Camera-type eye (tissue), 1 donor: ENCODE data around the gene ZNF548. TPM values are rescaled to one million over a fixed set of nuclear protein-coding genes. Genes with fewer than 3 reads are reported as not detected.

Experiments
- total RNA-seq: library from RNA; depleted of rRNA; stranded (reverse); fragments of >200 nt; gene quantifications from one replicate; pipeline ENCODE4 v1.2.3, GENCODE V29; 2014

Gene ZNF548
- 62.6 TPM for total RNA-seq

DNA sequence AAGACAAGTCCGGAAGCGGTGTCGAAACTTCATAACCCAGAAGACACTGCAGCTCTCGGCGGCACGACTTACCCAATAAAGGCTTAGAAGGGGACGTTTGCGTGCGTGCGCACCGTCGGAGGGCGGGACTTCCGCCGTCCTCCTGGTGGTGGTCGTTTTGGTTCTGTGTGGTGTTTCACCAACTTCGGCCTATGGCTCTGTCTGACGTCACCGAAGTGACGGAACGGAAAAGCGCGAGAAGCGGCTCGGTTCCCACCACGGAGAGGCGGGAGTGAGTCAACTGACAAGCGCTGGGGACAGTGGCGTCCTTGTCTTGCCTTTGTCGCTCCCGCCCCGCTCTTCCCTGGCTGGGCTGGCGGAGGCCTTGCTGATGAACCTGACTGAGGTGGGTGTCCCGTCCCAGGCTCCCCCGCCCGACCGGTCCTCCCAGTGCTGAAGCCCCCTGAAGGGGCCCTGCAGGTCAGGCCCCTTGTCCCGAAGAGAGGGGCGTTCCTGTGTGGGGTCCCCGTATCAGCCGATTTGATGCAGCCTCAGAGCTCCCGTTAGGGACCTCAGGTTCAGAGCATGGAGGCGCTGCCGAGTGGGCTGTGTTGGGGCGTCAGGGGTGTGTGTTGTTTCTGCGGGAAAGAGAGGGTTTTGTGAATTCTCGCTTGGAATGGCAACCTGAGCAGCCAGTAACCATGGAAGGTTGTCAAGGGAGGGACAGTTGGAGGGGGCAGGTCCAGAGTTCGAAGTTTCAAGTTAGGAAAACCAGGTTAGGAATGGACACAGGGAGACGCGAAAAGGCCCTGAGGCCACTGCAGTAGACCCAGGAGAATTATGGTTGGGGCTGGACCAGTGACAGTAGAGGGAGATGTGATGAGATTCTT, at the start of gene ZNF548:
ZNF548 (plus strand) TSS at position 125 of the 869 bp plus-strand sequence; CDS start at position 371, 246 bp downstream.

DNA sequence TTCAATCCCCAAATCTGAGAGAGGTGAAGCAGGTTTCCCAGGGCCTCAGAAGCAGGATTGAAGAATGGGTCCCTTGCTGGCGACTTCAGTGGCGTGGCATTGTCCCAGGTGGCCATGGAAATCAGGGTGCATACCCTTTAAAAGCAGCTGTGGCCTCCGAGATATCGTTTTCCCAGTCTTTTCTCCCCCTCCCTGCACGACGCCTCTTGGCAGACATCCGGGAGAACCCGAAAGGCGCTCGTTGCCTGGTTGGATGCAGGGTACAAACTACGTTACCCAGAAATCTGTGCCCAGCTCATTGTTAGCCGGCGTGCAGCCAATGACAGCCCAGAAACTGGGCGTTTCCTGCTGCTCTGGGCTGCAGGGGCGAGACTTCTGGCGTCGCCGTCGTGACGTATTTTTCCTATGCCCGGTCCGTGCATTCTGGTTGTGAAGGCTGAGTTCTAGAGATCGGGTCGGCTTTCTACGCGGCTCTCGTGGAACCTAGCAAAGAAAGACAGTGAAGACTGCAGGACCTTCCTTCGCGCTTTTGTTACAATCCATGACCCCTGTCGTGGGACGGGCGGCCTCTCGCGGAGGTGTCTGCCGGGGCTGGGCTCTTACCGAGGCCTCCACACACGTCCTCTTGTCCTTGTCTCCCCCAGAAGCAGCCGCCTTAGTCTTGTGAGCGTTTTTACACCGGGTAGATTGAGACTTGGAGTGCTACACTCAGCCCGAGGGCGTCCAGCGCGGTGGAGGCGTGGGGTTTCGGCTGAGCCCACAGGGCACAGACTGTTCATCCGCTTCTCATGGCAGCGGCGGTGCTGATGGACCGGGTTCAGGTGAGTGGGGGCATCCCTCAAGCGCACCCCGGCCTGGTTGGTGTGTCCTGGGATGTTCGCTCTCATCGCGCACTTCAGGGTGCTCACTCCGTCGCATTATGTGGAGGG, 38.5 kb upstream of the ZNF548 start, which contains the start of gene ZNF304:
ZNF304 (plus strand) TSS at position 395 of the 929 bp plus-strand sequence; CDS start at position 789, 394 bp downstream.

DNA sequence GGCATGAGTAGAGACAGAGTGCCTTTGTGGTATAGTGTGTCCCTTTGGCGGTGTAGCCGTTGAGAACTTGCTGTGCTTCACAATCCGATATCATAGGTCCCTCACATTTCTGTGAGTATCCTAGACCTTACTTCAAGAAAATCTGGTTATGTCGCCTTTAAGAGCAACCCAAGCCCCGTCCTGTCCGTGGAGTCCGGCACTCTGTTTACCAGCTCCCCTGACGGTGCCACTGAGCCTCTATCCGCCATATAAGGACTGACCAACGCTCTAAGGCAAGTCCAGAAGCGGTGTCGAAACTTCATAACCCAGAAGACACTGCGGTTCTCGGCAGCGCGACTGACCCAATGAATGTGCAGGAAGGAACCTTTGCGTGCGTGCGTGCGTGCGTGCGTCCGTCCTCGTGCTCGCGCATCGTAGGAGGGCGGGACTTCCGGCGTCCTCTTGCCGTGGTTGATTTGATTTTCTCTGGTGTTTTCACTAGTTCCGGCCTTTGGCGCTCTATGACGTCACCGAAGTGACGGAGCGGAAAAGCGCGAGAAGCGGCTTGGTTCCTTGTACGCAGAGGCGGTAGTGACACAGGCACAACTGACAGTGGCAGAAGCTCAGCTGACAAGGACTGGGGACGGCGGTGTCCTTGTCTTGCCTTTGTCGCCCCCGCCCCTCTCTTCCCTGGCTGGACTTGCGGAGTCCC, 26.5 kb upstream of the ZNF548 start, which contains the start of the genes TRAPPC2B and ZNF547:
TRAPPC2B (plus strand) TSS at position 555 of the 691 bp plus-strand sequence. CDS start 1,283 bp downstream, outside the sequence.
ZNF547 (plus strand) TSS at position 555 of the 691 bp plus-strand sequence. CDS start 5,005 bp downstream, outside the sequence.

DNA sequence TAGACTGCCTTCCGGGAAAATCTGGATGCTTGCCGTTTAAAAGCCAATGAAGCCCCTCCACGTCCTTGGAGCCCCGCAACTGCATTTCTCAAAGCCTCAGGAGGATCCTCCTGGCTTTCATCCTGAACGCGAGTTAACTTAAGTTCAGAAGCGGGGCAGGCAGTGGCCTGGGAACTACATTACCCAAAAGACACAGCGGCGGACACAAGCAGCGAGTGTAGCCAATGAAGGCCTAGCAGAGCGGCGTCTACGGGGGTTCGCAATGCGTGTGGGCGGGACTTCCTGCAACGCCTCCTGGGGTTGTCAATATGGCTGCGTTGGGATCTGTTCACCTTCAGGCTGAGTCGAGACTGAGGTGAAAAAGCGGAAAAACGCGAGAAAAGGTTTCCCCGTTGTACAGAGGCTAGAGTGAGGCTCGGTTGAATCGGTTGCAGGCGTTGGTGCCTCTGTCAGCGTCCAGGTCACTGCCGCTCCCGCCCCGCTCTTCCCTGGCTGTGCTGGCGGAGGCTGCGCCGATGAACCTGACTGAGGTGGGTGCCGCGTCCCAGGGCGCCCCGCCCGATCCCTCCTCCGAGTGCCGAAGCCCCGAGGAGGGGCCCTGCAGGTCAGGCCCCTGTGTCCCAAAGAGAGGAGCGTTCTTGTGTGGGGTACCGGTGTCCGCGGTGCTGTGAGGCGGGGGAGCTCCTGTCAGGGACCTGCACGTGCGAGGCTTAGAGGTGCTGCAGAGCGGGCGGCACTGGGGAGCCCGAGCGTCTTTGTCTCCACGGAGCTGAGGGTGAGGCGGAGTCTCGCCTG, 21.4 kb downstream of the ZNF548 start, which contains the start of gene ZNF17:
ZNF17 (plus strand) TSS at position 285 of the 795 bp plus-strand sequence. CDS start 2,455 bp downstream, outside the sequence.

DNA sequence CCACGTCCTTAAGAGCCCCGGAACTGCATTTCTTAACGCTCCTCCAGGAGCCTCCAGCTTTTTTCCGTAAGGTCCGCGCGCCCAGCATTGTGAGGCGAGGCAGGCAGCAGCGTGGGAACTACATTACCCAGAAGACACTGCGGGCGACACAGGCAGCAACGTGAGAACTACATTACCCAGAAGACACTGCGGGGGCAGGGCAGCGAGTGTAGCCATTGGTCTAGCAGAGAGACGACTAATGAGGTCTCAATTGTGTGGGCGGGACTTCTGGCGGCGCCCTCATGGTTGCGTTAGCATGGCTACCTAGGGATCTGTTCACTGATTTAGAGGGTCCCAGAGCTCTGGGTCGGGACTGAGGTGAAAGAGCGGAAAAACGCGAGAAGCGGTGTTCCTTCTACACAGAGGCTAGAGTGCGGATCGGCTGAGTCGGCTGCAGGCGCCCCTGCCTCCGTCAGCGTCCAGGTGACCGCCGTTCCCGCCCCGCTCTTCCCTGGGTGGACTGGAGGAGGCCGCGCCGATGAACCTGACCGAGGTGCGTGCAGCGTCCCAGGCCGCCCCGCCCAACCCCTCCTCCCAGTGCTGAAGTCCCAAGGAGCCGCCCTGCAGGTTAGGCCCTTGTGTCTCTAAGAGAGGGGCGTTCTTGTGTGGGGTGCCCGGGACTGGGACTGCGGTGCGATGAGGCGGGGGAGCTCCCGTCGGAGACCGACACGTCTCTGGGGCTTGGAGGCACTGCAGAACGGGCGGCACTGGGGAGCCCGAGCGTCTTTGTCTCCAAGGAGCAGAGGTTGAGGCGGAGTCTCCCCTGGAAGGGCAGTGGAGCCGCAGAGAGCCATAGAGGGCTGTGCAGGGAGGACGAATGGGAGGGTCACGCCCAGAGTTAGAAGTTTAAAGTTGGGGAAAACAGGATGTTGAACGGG, 45.7 kb downstream of the ZNF548 start, which contains the start of gene ZNF749:
ZNF749 (plus strand) TSS at position 264 of the 917 bp plus-strand sequence; CDS start at position 518, 254 bp downstream.

Other genes starting within 250 kb of the ZNF548 start
- not detected for gene ZIM3, start 244.7 kb upstream of the ZNF548 start, total RNA-seq
- not detected for gene DUXA, start 222.4 kb upstream of the ZNF548 start, total RNA-seq
- 90.5 TPM for gene ZNF264, start 198.4 kb upstream of the ZNF548 start, total RNA-seq
- gene AURKC, start 158.8 kb upstream of the ZNF548 start, total RNA-seq = 1.2 TPM
- 43.4 TPM for gene ZNF805, start 149.2 kb upstream of the ZNF548 start, total RNA-seq
- gene ZNF460, start 109.4 kb upstream of the ZNF548 start, total RNA-seq = 164 TPM
- gene ZNF543, start 69.4 kb upstream of the ZNF548 start, total RNA-seq = 37.8 TPM
- 18.3 TPM for gene ZNF304, start 38.6 kb upstream of the ZNF548 start, total RNA-seq
- 25.2 TPM for gene TRAPPC2B, start 26.3 kb upstream of the ZNF548 start, total RNA-seq
- 3.4 TPM for gene ZNF547, start 26.3 kb upstream of the ZNF548 start, total RNA-seq
- gene ZNF17, start 21.3 kb downstream of the ZNF548 start, total RNA-seq = 33.2 TPM
- 35.1 TPM for gene ZNF749, start 45.5 kb downstream of the ZNF548 start, total RNA-seq
- gene VN1R1, start 67.3 kb downstream of the ZNF548 start, total RNA-seq = 4.6 TPM
- 78.2 TPM for gene ZNF772, start 87.7 kb downstream of the ZNF548 start, total RNA-seq
- gene ZNF419, start 97.9 kb downstream of the ZNF548 start, total RNA-seq = 25.7 TPM
- 35.6 TPM for gene ZNF773, start 110.1 kb downstream of the ZNF548 start, total RNA-seq
- gene ZNF549, start 137.5 kb downstream of the ZNF548 start, total RNA-seq = 20.1 TPM
- 23.3 TPM for gene ZNF550, start 170.0 kb downstream of the ZNF548 start, total RNA-seq
- 10.8 TPM for gene ZNF416, start 189.1 kb downstream of the ZNF548 start, total RNA-seq
- 28.7 TPM for gene ZIK1, start 194.3 kb downstream of the ZNF548 start, total RNA-seq
- gene ZNF530, start 210.0 kb downstream of the ZNF548 start, total RNA-seq = 7.1 TPM
- gene ZNF134, start 224.4 kb downstream of the ZNF548 start, total RNA-seq = 65.3 TPM
- 40.5 TPM for gene ZNF211, start 243.3 kb downstream of the ZNF548 start, total RNA-seq